Thoracic aorta (tissue), 2 donors: Measurements from ENCODE around the gene RGS8. TPM values are rescaled to one million over a fixed set of nuclear protein-coding genes. Genes with fewer than 3 reads are reported as not detected.
"Not testable (repeated sequence)": the region's sequence is repeated elsewhere in the genome, so short reads cannot be mapped to it uniquely, and the experiment has no call there.

ENCODE experiments used
- ATAC-seq: fragments of 150-250 bp; one replicate; pipeline ENCODE4 v1.8.0; 2017; ENCODE audit warnings: low read depth; ENCODE audit not compliant: insufficient number of reproducible peaks, low FRiP score
- DNase-seq: peaks from one replicate; pipeline ENCODE4 v3.0.0-alpha.2; 2020; ENCODE audit warnings: low spot score
- H3K27ac ChIP-seq, 2 donors: fragments of 200-600 bp; sonication (generic); 1 replicate in 1 of 2; 2 replicates in 1 of 2; pipeline ENCODE4 v1.5.1; 2016; ENCODE audit warnings: mild to moderate bottlenecking in 2 of 2, moderate library complexity in 2 of 2
- H3K27me3 ChIP-seq: fragments of 200-600 bp; sonication (generic); replicated peaks from 2 replicates; pipeline ENCODE4 v1.6.0; 2016; ENCODE audit warnings: mild to moderate bottlenecking; ENCODE audit not compliant: insufficient read depth
- H3K36me3 ChIP-seq: fragments of 200-600 bp; sonication (generic); one replicate; pipeline ENCODE4 v1.5.1; 2016
- H3K4me1 ChIP-seq, 2 donors: fragments of 200-600 bp; sonication (generic); 1 replicate in 1 of 2; 2 replicates in 1 of 2; pipeline versions ENCODE4 v1.5.1 to v1.6.0; 2016; ENCODE audit warnings: low read depth in 2 of 2, mild to moderate bottlenecking in 1 of 2; ENCODE audit not compliant: control insufficient read depth in 1 of 2
- H3K4me3 ChIP-seq: fragments of 200-600 bp; sonication (generic); 2 replicates; pipeline ENCODE4 v1.5.1; 2016; ENCODE audit warnings: mild to moderate bottlenecking
- H3K9me3 ChIP-seq: fragments of 200-600 bp; sonication (generic); 2 replicates; pipeline ENCODE4 v1.5.1; 2016
- total RNA-seq, 2 donors: library from RNA; depleted of rRNA; stranded (reverse); fragments of >200 nt; gene quantifications; one replicate each; pipeline versions ENCODE4 v1.1.0 to v1.2.3, GENCODE V29; 2016
- TF ChIP-seq, protein P1 (sequence below): fragments of 200-600 bp; sonication (generic); IDR thresholded peaks from one replicate; pipeline ENCODE4 v1.5.1; 2019; ENCODE audit warnings: antibody characterized with exemption

Gene RGS8
- total RNA-seq, 2 donors from 2014 or later = not detected

GRCh38 chr1:182703539-182703938 is 19.2 kb upstream of the RGS8 start:
- no peak for DNase-seq
- ATAC-seq = no peak

DNA sequence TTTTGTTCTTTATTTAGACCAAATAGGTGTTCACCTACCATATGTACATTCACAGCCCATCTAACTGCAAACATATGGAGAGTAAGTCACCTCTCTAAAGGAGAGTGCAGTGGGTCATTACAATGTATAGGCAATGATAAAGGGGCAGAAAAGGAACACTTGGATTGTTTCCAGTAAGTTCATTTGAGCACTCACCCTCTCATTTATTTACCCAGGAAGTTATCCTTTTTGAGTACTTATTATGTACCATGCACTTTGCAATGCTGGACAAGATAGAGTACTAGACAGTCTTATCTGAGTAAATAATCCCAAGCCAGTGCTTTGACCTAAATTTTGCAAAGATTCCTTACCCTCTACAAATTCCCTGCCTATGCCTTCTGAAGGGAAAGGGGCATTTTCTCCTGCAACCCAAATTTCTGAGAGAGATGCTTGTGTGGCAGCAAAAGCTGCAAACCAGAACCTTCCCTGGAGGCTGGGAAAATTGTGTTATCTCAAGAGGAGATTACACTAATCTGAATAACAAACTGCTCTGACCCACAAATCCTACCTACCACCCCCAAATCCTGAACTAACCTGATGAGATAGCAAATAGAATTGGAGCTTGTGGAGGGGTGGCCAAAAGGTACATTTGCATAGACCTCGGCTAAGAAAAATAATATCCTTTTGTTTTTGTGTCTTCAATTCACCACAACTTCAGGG is 18.6 kb upstream of the RGS8 start:
- TF ChIP-seq, protein P1, sequence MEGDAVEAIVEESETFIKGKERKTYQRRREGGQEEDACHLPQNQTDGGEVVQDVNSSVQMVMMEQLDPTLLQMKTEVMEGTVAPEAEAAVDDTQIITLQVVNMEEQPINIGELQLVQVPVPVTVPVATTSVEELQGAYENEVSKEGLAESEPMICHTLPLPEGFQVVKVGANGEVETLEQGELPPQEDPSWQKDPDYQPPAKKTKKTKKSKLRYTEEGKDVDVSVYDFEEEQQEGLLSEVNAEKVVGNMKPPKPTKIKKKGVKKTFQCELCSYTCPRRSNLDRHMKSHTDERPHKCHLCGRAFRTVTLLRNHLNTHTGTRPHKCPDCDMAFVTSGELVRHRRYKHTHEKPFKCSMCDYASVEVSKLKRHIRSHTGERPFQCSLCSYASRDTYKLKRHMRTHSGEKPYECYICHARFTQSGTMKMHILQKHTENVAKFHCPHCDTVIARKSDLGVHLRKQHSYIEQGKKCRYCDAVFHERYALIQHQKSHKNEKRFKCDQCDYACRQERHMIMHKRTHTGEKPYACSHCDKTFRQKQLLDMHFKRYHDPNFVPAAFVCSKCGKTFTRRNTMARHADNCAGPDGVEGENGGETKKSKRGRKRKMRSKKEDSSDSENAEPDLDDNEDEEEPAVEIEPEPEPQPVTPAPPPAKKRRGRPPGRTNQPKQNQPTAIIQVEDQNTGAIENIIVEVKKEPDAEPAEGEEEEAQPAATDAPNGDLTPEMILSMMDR = no peak
- no peak for ATAC-seq
- H3K9me3 ChIP-seq = no peaks in the 10 kb centered on the region
- no peaks in the 10 kb centered on the region for H3K27me3 ChIP-seq
- H3K27ac ChIP-seq = no peak overlapping the region
- no peaks in the 10 kb centered on the region for H3K36me3 ChIP-seq
- DNase-seq = no peak
- no peak overlapping the region for H3K4me3 ChIP-seq
- peaks cover 10 to 36% of the 10 kb centered on the region in 2 donors for H3K4me1 ChIP-seq

More at GRCh38 chr1:182703539-182703938, 19.2 kb upstream of the RGS8 start:
- Histone ChIP-seq H3K9me3 (no peaks in the 10 kb centered on the region), H3K27me3 (no peaks in the 10 kb centered on the region), H3K4me3 (no peak overlapping the region), H3K4me1 (peaks cover 7 to 32% of the 10 kb centered on the region in 2 donors), H3K36me3 (no peaks in the 10 kb centered on the region), H3K27ac (no peak overlapping the region)
- TF ChIP-seq, protein P1 = no peak

DNA sequence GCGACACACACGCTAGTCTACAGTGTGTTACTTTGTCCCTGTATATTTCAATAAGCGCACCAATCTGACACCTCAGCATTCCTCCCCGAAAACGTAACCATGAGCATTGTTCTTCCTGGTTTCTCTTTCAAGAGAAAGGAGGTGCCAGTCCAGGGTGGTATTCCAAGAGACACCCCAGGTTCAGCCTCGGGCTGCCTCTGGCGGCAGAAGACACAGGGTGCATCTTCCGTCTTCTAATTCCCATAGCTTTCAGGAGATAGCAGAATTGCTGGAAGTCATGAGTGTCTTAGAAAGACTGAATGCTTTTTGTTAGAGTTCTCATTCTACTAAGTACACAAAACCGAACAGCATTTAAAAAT is 15.9 kb upstream of the RGS8 start:
- TF ChIP-seq, protein P1 = no peak
- Histone ChIP-seq H3K4me1 (peaks cover 10 to 32% of the 10 kb centered on the region in 2 donors), H3K27me3 (no peaks in the 10 kb centered on the region), H3K36me3 (no peaks in the 10 kb centered on the region), H3K27ac (no peak overlapping the region), H3K9me3 (no peaks in the 10 kb centered on the region), H3K4me3 (peak overlapping the region; percentile 14)
- ATAC-seq = no peak
- no peak for DNase-seq

- no peak overlapping the region for H3K27ac ChIP-seq
- H3K4me1 ChIP-seq = peaks cover 10 to 39% of the 10 kb centered on the region in 2 donors
- peak overlapping the region; percentile 14 for H3K4me3 ChIP-seq
- DNase-seq (no peak), ATAC-seq (no peak)
- no peaks in the 10 kb centered on the region for H3K9me3 ChIP-seq
- H3K36me3 ChIP-seq = no peaks in the 10 kb centered on the region
- H3K27me3 ChIP-seq = no peaks in the 10 kb centered on the region
- TF ChIP-seq, protein P1 = no peak
Observed at GRCh38 chr1:182699393-182700350, 15.3 kb upstream of the RGS8 start.

GRCh38 chr1:182698971-182699370 is 14.6 kb upstream of the RGS8 start:
- Histone ChIP-seq H3K4me3 (peak overlapping the region; percentile 14), H3K36me3 (no peaks in the 10 kb centered on the region), H3K27me3 (no peaks in the 10 kb centered on the region), H3K9me3 (no peaks in the 10 kb centered on the region), H3K27ac (peak overlapping the region in 1 of 2 donors; percentile 49), H3K4me1 (peaks cover 10 to 41% of the 10 kb centered on the region in 2 donors)
- DNase-seq = no peak
- TF ChIP-seq, protein P1 = no peak
- no peak for ATAC-seq

DNA sequence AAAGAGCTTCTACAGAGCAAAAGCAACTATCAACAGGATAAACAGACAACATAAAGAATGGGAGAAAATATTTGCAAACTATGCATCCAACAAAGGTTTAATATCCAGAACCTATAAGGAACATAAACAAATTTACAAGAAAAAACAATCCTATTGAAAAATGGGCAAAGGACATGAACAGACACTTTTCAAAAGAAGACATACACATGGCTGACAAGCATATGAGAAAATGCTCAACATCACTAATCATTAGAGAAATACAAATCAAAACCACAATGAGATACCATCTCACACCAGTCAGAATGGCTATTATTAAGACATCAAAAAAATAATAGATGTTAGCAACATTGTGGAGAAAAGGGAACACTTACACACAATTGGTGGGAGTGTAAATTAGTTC is 8.8 kb upstream of the RGS8 start:
- not testable (repeated sequence) for H3K36me3 ChIP-seq, H3K27me3 ChIP-seq, H3K27ac ChIP-seq, DNase-seq, ATAC-seq, H3K4me3 ChIP-seq, H3K9me3 ChIP-seq
- peaks cover 0 to 19% of the 10 kb centered on the region in 2 donors for H3K4me1 ChIP-seq
